ENCODE results near the gene CYP27B1. TPM values are rescaled to one million over a fixed set of nuclear protein-coding genes. Genes with fewer than 3 reads are reported as not detected.

The CYP27B1 gene
- total RNA-seq, 4 donors from 2014 or later = 0.28 to 1.2 TPM; not detected in 2

DNA sequence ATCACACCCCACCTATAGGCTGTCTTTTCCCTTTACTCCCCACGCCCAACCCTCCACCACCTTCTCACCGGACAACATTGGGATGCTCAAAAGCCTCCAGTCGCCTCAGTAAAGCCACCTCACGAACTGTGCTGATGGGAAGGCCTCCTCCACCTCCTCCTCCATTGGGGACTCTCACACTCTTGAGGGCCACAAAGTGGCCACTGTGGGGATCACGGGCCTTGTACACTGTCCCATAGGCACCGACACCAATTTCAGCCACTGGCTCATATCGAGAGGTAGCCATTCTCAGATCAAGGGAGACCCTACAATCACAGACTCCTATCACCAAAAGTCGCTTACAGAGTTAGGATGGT, 15.5 kb downstream of the CYP27B1 start:
- peak overlapping the region; percentile 87 to 91 for H3K27ac ChIP-seq
- TF ChIP-seq POLR2A (IDR thresholded peaks at IDR 0.05) = no peak
- TF ChIP-seq, protein P1, sequence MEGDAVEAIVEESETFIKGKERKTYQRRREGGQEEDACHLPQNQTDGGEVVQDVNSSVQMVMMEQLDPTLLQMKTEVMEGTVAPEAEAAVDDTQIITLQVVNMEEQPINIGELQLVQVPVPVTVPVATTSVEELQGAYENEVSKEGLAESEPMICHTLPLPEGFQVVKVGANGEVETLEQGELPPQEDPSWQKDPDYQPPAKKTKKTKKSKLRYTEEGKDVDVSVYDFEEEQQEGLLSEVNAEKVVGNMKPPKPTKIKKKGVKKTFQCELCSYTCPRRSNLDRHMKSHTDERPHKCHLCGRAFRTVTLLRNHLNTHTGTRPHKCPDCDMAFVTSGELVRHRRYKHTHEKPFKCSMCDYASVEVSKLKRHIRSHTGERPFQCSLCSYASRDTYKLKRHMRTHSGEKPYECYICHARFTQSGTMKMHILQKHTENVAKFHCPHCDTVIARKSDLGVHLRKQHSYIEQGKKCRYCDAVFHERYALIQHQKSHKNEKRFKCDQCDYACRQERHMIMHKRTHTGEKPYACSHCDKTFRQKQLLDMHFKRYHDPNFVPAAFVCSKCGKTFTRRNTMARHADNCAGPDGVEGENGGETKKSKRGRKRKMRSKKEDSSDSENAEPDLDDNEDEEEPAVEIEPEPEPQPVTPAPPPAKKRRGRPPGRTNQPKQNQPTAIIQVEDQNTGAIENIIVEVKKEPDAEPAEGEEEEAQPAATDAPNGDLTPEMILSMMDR (IDR thresholded peaks at IDR 0.05) = no peak
- DNase-seq = no peak
- intact Hi-C loops (cut with DNase I; ENCODE audit: low total_unique reads) = no loop called here
- H3K9me3 ChIP-seq = no peaks in the 10 kb centered on the region
- H3K4me1 ChIP-seq = peaks cover 0 to 19% of the 10 kb centered on the region in 2 donors
- H3K4me3 ChIP-seq = peak overlapping the region; percentile 90 to 92
- no peaks in the 10 kb centered on the region for H3K36me3 ChIP-seq
- no peaks in the 10 kb centered on the region for H3K27me3 ChIP-seq

GRCh38 chr12:57750561-57751431, 16.1 kb downstream of the CYP27B1 start:
- H3K27ac ChIP-seq = peak overlapping the region; percentile 87 to 91
- H3K4me1 ChIP-seq = peaks cover 0 to 14% of the 10 kb centered on the region in 2 donors
- H3K27me3 ChIP-seq = no peaks in the 10 kb centered on the region
- no peak for TF ChIP-seq POLR2A (IDR thresholded peaks at IDR 0.05)
- TF ChIP-seq, protein P1 (IDR thresholded peaks at IDR 0.05) = no peak
- H3K9me3 ChIP-seq = no peaks in the 10 kb centered on the region
- intact Hi-C loops (cut with DNase I; ENCODE audit: low total_unique reads) = no loop called here
- H3K36me3 ChIP-seq = no peaks in the 10 kb centered on the region
- DNase-seq = no peak
- H3K4me3 ChIP-seq = peak overlapping the region; percentile 90 to 92

GRCh38 chr12:57749061-57749460, 17.8 kb downstream of the CYP27B1 start:
- Histone ChIP-seq H3K27me3 (no peaks in the 10 kb centered on the region), H3K36me3 (no peaks in the 10 kb centered on the region), H3K4me3 (no peak overlapping the region), H3K4me1 (peaks cover 0 to 4% of the 10 kb centered on the region in 2 donors), H3K9me3 (no peaks in the 10 kb centered on the region), H3K27ac (no peak overlapping the region)
- intact Hi-C loops (cut with DNase I; ENCODE audit: low total_unique reads) = no loop called here
- DNase-seq = no peak
- TF ChIP-seq, protein P1 (IDR thresholded peaks at IDR 0.05) = no peak
- no peak for TF ChIP-seq POLR2A (IDR thresholded peaks at IDR 0.05)

- Histone ChIP-seq H3K36me3 (no peaks in the 10 kb centered on the region), H3K27ac (no peak overlapping the region), H3K27me3 (no peaks in the 10 kb centered on the region), H3K9me3 (no peaks in the 10 kb centered on the region), H3K4me3 (no peak overlapping the region), H3K4me1 (no peaks in the 10 kb centered on the region)
- DNase-seq = no peak
- TF ChIP-seq, protein P1 (IDR thresholded peaks at IDR 0.05) = no peak
- no peak for TF ChIP-seq POLR2A (IDR thresholded peaks at IDR 0.05)
- intact Hi-C loops (cut with DNase I; ENCODE audit: low total_unique reads) = no loop called here
Observed at GRCh38 chr12:57746025-57746424, 20.9 kb downstream of the CYP27B1 start.

DNA sequence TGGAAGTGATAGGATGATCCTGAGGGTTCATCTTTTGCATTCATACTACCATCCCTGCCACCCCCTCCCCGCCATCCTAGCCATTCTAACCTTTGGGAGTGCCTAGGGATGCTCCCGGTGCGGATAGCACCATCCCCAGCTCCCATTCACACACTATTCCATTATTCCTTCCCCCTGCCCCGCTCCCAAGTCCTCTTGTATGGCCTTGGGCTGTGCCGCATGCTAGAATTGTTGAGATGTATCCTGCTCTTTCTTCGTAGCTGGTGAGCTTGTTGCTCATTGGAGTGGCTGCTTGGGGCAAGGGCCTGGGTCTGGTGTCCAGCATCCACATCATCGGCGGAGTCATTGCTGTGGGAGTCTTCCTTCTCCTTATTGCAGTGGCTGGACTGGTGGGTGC, 21.4 kb downstream of the CYP27B1 start:
- Histone ChIP-seq H3K27ac (peak overlapping the region; percentile 97 to 98), H3K36me3 (no peaks in the 10 kb centered on the region), H3K9me3 (no peaks in the 10 kb centered on the region), H3K27me3 (no peaks in the 10 kb centered on the region), H3K4me3 (peak overlapping the region; percentile 82 to 96), H3K4me1 (no peaks in the 10 kb centered on the region)
- intact Hi-C loops (cut with DNase I; ENCODE audit: low total_unique reads) = no loop called here
- TF ChIP-seq POLR2A (IDR thresholded peaks at IDR 0.05) = no peak
- TF ChIP-seq, protein P1 (IDR thresholded peaks at IDR 0.05) = no peak
- DNase-seq = no peak

Measured in uterus (tissue), 4 donors.